ENCODE data around the gene MYO3B.
"Not testable (repeated sequence)": the region's sequence is repeated elsewhere in the genome, so short reads cannot be mapped to it uniquely, and the experiment has no call there.

Gene MYO3B

DNA sequence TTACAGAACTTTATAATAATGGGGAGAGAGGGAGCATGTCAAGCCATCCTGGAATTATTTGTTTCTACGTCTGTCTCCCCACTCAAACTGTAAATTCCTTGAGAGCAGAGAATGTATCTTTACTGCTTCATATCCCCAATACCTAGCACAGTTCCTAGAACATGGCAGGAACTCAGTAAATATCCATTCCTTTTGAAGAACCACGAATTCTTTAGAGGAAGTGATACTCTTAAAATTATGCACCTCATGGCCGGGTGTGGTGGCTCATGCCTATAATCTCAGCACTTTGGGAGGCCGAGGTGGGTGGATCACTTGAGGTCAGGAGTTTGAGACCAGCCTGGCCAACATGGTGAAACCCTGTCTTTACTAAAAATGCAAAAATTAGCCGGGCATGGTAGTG lies 171.3 kb downstream of the MYO3B start:
- DNase-seq: not testable (repeated sequence)

- DNase-seq: no peak
Measured at GRCh38 chr2:170350929-170351826, 173.2 kb downstream of the MYO3B start.

DNA sequence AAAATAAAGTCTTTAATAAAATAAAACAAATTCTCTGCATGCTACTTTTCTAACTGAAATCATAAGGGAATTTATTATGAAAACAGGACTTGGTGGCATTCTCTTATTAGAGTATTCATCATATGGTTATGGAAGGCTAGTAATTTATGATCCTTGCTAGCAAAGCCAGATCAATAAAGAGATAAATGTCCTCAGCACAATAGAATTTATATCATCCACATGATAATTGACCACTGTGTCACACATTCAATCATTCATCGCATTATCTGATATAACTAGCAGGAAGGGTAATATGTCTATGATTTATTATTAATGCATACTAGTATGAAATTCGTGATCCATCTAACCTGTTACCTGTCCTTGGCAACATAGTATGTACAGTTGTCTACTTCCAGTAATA lies 175.8 kb downstream of the MYO3B start:
- DNase-seq: no peak

DNA sequence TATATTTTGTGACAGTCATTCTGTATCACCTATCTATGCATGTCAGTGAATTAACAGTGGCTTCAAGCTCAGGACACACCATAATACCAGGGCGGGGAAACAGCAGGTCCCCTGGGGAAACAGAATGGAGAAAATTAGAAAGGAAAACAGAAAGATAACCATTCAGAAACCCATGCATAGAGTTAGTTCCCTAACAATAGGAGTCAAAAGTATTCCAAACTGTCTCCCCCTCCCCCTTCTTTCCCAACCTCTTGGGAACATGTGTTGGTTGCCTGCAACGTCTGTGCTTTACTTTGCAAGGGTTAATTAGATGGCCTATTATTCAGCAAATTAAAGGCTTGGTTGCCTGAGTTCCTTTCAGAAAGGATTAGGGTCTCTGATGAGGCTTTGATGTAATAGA lies 176.4 kb downstream of the MYO3B start:
- no peak for DNase-seq

DNA sequence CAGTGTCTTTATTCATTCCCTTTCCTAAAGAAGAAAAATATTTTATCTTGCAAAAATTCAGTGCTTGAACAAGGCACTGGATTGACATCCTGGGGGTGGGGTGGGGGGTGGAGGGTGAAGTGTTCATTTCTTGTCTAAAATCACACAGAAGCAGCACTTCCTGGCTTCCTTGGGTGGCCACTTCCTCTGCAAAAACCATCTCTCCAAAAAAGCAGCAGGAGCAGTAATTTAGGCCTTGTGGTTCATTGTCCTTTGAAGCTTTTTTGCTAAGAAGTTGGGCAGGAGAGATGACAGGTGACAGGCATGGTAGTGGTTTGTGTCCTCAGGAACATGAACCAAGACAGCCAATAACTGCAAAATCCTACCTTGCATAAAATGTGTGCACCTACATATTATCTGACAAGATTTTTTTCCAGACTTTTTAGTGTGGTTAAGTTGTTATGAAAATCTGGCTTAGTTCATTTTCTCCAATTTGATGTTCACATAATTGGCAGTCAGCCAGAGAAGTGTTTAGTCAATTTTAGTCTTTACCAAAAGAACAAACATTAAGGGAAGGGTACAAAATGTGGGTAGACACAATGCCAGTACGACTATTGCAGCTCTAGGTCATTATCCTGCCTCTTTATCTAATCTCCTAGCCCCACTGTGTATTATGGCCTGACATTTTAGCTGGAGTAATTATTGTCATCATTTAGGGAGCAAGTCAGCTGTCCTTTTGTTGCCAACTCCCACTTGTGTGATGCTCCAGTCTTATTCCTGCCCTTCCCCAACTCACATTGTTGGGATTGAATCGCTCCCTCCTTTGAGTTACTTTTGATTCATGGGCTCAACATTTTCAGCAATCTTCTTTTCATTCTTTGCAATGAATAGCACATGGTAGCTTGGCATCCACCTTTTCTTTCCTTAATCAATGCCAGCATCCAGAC lies 177.2 kb downstream of the MYO3B start:
- DNase-seq: no peak

- no peak for DNase-seq
Measured at GRCh38 chr2:170359466-170359865, 181.5 kb downstream of the MYO3B start.

DNA sequence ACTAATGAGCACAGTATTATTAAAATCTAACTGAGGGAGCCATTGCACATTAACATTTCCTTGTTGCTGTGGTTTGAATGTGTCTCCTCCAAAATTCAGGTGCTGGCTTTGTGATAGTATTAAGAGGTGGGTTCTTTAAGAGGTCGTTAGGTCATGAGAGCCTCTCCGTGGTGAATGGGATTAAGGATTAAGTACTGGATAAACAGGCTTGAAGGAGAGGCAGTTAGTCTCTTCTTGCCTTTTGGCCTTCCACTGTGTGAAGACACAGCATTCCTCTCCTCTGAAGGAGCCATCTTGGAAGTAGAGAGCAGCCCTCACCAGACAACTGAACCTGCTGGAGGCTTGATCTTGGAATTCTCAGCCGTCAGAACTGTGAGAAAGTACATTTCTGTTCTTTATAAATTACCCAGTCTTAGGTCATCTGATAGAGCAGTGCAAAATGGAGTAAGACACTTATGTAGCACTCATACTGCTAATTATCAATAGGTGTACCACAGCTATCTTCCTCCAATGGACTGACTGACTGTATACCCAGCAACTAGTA lies 182.7 kb downstream of the MYO3B start:
- DNase-seq: no peak

- DNase-seq: peak; percentile 46
Measured at GRCh38 chr2:170361090-170361936, 183.4 kb downstream of the MYO3B start.

GRCh38 chr2:170362313-170362870 lies 184.4 kb downstream of the MYO3B start:
- DNase-seq: no peak

DNA sequence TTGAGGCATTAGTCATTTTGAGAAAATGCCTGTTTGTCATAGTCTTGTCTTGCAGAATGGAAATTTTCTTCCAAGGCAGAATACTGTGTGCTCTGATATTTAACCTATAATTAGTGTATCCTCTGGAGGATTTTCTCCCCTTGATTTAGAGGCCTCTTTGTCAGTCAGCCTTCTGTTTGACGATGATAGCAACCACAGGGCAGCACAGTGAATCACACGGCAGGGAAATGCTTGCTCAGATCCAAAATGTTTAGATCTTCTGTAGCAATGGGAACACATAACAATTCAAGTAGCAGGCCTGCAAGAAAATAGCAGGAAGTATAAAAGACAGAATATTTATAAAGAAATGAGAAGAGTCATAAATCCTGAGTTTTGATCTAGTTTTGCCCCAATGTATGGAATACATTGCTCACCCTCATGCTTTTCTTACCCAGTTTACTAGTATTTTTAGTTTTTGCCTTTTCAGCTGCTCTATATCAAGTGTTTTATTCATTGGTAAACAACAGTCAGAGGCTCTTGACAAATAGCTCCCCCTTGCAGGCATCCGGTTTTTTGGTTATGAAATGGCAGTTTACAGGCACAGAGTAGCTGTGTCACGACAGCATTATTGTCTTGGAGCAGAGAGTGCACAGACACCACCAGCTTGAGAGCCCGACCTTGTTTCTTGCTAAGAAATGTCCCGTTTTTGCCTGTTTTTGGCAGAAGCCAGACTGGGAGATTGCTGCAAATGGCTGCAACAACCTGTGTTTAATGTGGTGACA lies 185.1 kb downstream of the MYO3B start:
- DNase-seq: no peak

DNA sequence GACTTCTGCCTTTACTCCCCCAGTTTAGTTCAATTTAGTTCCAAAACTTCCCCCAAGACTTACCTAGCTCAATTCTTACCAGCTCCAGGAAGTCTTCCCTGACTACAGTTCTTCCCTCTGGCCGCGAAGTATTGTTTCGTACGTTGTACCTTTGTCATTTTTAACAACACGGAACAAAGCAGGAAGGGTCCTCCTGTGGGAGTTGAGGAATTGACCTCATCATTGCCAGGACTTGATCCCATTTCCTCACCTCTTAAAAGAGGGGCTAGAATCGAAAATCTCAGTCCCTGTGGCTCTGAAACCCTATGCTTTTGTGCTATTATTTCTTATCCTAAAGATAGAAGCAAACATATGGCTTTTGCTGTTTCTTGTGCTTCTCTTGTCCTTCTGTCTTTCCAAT lies 187.1 kb downstream of the MYO3B start:
- no peak for DNase-seq

DNA sequence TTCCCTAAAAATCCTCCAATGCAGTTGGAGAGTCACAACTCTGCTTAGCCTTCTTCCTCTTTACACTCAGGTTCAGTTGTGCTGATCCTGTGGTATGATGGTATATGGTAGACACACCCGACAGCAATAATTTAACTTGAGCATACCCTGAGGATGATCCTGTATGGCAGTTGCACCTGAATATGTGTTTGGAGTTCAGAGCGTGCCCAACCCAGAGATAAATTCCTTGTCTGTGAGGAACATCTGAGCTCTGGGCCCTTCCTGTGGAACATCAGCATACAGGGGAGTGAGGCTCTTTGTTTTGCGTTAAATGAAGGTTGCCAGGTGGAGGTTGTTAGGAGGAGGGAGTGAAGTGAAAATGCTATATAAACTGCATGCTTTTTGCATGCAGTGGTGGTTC lies 187.7 kb downstream of the MYO3B start:
- DNase-seq: no peak

- DNase-seq: no peak
Measured at GRCh38 chr2:170368370-170368769, 190.4 kb downstream of the MYO3B start.

DNA sequence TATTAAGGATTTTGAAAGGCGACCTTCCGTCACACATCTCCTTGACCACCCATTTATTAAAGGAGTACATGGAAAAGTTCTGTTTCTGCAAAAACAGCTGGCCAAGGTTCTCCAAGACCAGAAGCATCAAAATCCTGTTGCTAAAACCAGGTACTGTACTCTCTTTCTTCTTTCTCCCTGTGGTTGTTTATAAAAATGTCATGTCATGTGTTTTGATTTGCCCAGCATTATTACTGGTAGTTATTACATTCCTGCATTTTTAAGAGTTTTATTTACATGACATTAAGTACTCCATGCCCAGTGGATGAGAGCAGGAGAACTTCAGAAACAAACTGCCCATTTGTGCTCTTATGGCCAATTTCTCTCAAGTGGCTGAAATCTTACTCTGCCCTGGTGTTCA lies 191.3 kb downstream of the MYO3B start:
- no peak for DNase-seq

GRCh38 chr2:170369894-170370293 lies 191.9 kb downstream of the MYO3B start:
- no peak for DNase-seq

DNA sequence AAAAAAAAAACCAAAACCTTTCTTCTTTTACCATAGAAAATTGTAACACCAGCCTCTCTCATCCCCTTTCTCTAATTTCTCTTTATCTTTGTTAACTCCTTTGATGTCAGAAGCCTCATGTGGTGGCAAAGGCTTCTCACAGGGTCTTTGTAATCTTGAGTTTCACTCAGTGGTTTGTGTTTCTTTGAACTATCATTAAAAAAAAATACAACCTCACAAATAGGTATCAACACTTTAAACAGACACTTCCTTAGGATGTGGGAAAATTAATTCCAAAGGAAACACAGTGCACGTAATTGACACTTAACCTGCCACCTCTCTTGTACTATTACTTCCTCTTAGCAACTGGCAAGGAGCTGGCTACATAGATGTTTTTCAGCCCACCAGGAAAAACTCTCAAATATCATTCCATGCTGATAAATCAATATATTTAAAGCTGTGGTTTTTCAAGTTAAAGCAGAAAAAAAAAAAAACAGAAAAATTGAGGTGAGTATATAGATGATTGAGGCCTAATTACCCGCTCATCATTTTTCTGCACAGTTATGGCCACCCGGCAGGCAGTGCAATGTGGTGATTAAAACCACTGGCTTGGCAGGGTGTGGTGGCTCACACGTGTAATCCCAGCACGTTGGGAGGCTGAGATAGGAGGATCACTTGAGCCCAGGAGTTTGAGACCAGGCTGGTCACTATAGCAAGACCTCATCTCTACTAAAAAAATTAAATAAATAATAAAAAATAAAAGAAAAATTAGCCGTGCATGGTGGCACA lies 193.5 kb downstream of the MYO3B start:
- DNase-seq: no peak

GRCh38 chr2:170375192-170375591 lies 197.2 kb downstream of the MYO3B start:
- no peak for DNase-seq

- no peak for DNase-seq
Measured at GRCh38 chr2:170377500-170378207, 199.7 kb downstream of the MYO3B start.

DNA sequence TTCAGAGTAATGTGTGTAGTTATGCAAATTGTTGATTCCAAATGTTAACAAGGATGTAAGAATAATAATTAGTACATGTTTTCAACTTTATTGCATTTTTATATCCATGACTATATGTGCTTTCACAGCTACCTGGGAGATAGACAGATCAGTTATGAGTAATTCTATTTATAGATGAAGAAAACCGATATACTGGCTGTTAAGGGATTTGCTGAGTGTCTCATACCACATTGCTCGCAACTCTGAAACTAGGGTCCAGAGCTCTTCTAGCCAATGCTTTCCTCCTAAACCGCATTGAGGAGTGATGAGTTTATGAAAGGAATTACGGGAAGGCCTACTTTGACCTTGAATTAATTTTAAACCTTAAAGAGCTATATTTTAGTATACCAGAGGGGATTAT lies 202.3 kb downstream of the MYO3B start:
- DNase-seq: no peak

- no peak for DNase-seq
Measured at GRCh38 chr2:170381678-170382077, 203.7 kb downstream of the MYO3B start.
